Activated CD8-positive, alpha-beta T cell treated with anti-CD3 and anti-CD28 coated beads for 36 hours (primary cell): ENCODE measurements around the gene TMEM184B. TPM values are rescaled to one million over a fixed set of nuclear protein-coding genes. Genes with fewer than 3 reads are reported as not detected.
"Not testable (repeated sequence)": the region's sequence is repeated elsewhere in the genome, so short reads cannot be mapped to it uniquely, and the experiment has no call there.

Experiments
- ATAC-seq: fragments of 200-7000 bp; cut with Tn5 transposase; one replicate; pipeline ENCODE4 v1.10.0; 2021; ENCODE audit warnings: mild to moderate bottlenecking, moderate library complexity
- CTCF ChIA-PET: fragments of 350-600 bp; sonication (Branson Sonifier 250); formaldehyde crosslinking; loops from one replicate; lab custom pipeline; 2021; ENCODE audit warnings: antibody characterized with exemption; lab: Charles Lee
- POLR2A ChIA-PET: fragments of 350-600 bp; sonication (Branson Sonifier 250); formaldehyde crosslinking; loops from one replicate; lab custom pipeline; 2021; ENCODE audit warnings: antibody characterized with exemption; lab: Charles Lee
- DNase-seq: peaks from one replicate; pipeline ENCODE4 v3.0.0-alpha.2; 2020
- H3K27ac Mint-ChIP-seq: one replicate; pipeline ENCODE4 v1.8.0; 2021; ENCODE audit warnings: mild to moderate bottlenecking, mixed read lengths
- H3K27me3 Mint-ChIP-seq: one replicate; pipeline ENCODE4 v1.8.0; 2021; ENCODE audit warnings: mixed read lengths
- H3K36me3 Mint-ChIP-seq: one replicate; pipeline ENCODE4 v1.8.0; 2021; ENCODE audit warnings: low read depth, mixed read lengths
- H3K4me1 Mint-ChIP-seq: one replicate; pipeline ENCODE4 v1.8.0; 2021; ENCODE audit warnings: low read depth, mixed read lengths
- H3K4me3 Mint-ChIP-seq: one replicate; pipeline ENCODE4 v1.8.0; 2021; ENCODE audit warnings: mild to moderate bottlenecking, moderate library complexity, mixed read lengths
- H3K9me3 Mint-ChIP-seq: one replicate; pipeline ENCODE4 v1.8.0; 2021; ENCODE audit warnings: mixed read lengths
- CTCF ChIP-seq: fragments of 200-600 bp; IDR thresholded peaks from one replicate; pipeline ENCODE4 v1.8.0; 2022; ENCODE audit warnings: antibody characterized with exemption, mild to moderate bottlenecking
- intact Hi-C: fragments of 100-400 bp; cut with micrococcal nuclease; formaldehyde crosslinking; loops from one replicate; pipeline ENCODE4 v1.10.0; 2022
- total RNA-seq, 2 experiments: library from RNA; stranded (reverse); gene quantifications; one replicate each; pipeline ENCODE4 v1.2.3, GENCODE V29; 2021

The TMEM184B gene
- total RNA-seq, 2 experiments from 2014 or later = 15.7 to 16.8 TPM

DNA sequence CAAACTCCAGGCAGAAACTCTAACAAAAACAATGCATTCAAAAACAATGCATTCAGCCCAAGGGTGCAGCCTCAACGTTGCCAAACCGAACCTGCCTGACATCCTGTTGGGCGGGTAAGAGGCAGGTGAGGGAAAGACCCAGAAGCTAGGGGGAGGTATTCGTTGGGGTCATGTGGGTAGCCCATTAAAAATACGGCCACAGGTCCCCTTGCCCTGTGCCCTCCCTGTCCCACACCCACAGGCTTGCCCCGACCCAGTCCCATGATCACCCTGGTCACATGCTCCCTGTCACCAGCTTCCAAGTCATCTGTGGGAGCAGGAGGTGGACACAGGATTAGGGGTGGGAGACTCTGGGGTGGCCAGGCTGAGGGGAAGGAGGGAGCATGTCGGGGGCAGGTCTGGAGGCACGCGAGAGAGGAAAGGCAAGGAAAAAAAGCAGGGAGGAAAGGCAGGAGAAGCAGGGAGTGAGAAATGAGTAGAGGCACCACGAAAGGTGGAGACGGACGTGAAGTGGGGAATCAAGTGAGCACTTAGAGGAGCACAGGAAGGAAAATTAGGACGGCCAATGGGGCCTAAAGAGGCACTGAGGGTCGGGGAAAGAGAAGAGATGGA lies 91.9 kb downstream of the TMEM184B start:
- ChIA-PET CTCF (interaction anchor here (1.0 to 2.9 kb wide), 2 partner anchors 22 to 80 kb away, joined by 4 to 11 read pairs; partner anchors contain the start of gene MAFF), POLR2A (interaction anchor here (1.0 to 2.8 kb wide), 3 partner anchors 21 to 91 kb away, joined by 5 to 21 read pairs (median 5); partner anchors contain the start of gene MAFF)
- H3K27ac Mint-ChIP-seq = peak overlapping the region; percentile 97
- H3K36me3 Mint-ChIP-seq = peaks cover 7% of the 10 kb centered on the region
- peak; percentile 62 for DNase-seq
- H3K9me3 Mint-ChIP-seq = no peaks in the 10 kb centered on the region
- H3K27me3 Mint-ChIP-seq = no peaks in the 10 kb centered on the region
- no peak for ATAC-seq
- H3K4me3 Mint-ChIP-seq = peak overlapping the region; percentile 94
- H3K4me1 Mint-ChIP-seq = peaks cover 48% of the 10 kb centered on the region
- intact Hi-C loops = no loop called here
- no peak for TF ChIP-seq CTCF

DNA sequence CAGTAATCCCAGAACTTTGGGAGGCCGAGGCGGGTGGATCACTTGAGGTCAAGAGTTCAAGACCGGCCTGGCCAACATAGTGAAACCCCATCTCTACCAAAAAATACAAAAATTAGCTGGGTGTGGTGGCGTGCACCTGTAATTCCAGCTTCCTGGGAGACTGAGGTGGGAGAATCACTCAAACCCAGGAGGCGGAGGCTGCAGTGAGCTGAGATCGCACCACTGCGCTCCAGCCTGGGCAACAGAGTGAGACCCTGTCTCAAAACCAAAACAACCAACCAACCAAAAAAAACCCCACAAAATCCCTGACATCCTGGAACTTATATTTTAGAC lies 94.2 kb downstream of the TMEM184B start:
- H3K27ac Mint-ChIP-seq, intact Hi-C loops, ATAC-seq, DNase-seq, H3K36me3 Mint-ChIP-seq, H3K9me3 Mint-ChIP-seq, H3K4me3 Mint-ChIP-seq, H3K27me3 Mint-ChIP-seq: not testable (repeated sequence)
- peaks cover 57% of the 10 kb centered on the region for H3K4me1 Mint-ChIP-seq
- ChIA-PET POLR2A (interaction anchor here (0.6 to 1.8 kb wide), 3 partner anchors 12 to 23 kb away, joined by 3 to 5 read pairs (median 4); partner anchors contain the start of gene MAFF), CTCF (interaction anchor here (0.7 to 1.7 kb wide), 5 partner anchors 11 to 81 kb away, joined by 3 to 7 read pairs (median 3); partner anchors contain the start of gene MAFF)

GRCh38 chr22:38177926-38178604 lies 94.7 kb downstream of the TMEM184B start:
- Mint-ChIP-seq H3K27me3 (no peaks in the 10 kb centered on the region), H3K4me1 (peaks cover 62% of the 10 kb centered on the region), H3K9me3 (no peaks in the 10 kb centered on the region), H3K36me3 (peaks cover 7% of the 10 kb centered on the region), H3K27ac (peak overlapping the region; percentile 37), H3K4me3 (no peak overlapping the region)
- CTCF ChIA-PET = interaction anchor here (0.7 to 3.4 kb wide), 7 partner anchors 11 to 175 kb away, joined by 3 to 13 read pairs (median 3); partner anchors contain the start of gene MAFF
- no peak for ATAC-seq
- POLR2A ChIA-PET = interaction anchor here (0.6 to 1.8 kb wide), 3 partner anchors 12 to 23 kb away, joined by 3 to 5 read pairs (median 4); partner anchors contain the start of gene MAFF
- DNase-seq = no peak
- intact Hi-C loops = no loop called here
- TF ChIP-seq CTCF = no peak

- intact Hi-C loops = not testable (repeated sequence)
Observed at GRCh38 chr22:38177571-38177925, 95.3 kb downstream of the TMEM184B start.

GRCh38 chr22:38177044-38177443 lies 95.8 kb downstream of the TMEM184B start:
- ChIA-PET CTCF (interaction anchor here (1.1 to 3.4 kb wide), 3 partner anchors 11 to 176 kb away, joined by 3 to 13 read pairs (median 3); no protein-coding TSS in a partner anchor), POLR2A (interaction anchor here (0.6 to 1.8 kb wide), 3 partner anchors 13 to 63 kb away, joined by 3 to 7 read pairs (median 4); partner anchors contain the start of gene MAFF)
- no peak for TF ChIP-seq CTCF
- Mint-ChIP-seq H3K36me3 (peaks cover 7% of the 10 kb centered on the region), H3K4me1 (peaks cover 68% of the 10 kb centered on the region), H3K27ac (peak overlapping the region; percentile 82), H3K27me3 (no peaks in the 10 kb centered on the region), H3K4me3 (peak overlapping the region; percentile 42), H3K9me3 (no peaks in the 10 kb centered on the region)
- intact Hi-C loops = no loop called here
- ATAC-seq = no peak
- peak; percentile 19 for DNase-seq

More at GRCh38 chr22:38177571-38177925, 95.3 kb downstream of the TMEM184B start:
- H3K4me3 Mint-ChIP-seq, DNase-seq, POLR2A ChIA-PET, H3K9me3 Mint-ChIP-seq, ATAC-seq, H3K27me3 Mint-ChIP-seq, H3K36me3 Mint-ChIP-seq: not testable (repeated sequence)
- Mint-ChIP-seq H3K4me1 (peaks cover 64% of the 10 kb centered on the region), H3K27ac (peak overlapping the region; percentile 37)
- CTCF ChIA-PET = interaction anchor here (1.1 to 3.4 kb wide), 4 partner anchors 10 to 175 kb away, joined by 3 to 13 read pairs (median 4); no protein-coding TSS in a partner anchor
